Naive thymus-derived CD8-positive, alpha-beta T cell (primary cell): Measurements from ENCODE around the gene CDH8. TPM values are rescaled to one million over a fixed set of nuclear protein-coding genes. Genes with fewer than 3 reads are reported as not detected.

Source experiments
- ATAC-seq, 2 donors: fragments of 150-1000 bp; cut with Tn5 transposase in 1 of 2; sonication (Bioruptor Pico), chemical (Tn5 transposase) in 1 of 2; 1 replicate in 1 of 2; 2 replicates in 1 of 2; pipeline ENCODE4 v1.10.0; 2021; ENCODE audit warnings: mild to moderate bottlenecking in 2 of 2, moderate library complexity in 2 of 2
- POLR2A ChIA-PET: fragments of 350-600 bp; sonication (Branson Sonifier 250); formaldehyde crosslinking; loops from one replicate; lab custom pipeline; 2021; ENCODE audit warnings: antibody characterized with exemption; lab: Charles Lee
- DNase-seq, 10 donors: peaks; one replicate each; pipeline versions ENCODE4 v3.0.0 to v3.0.0-alpha.2; 2020 to 2022
- H3K27ac Mint-ChIP-seq, 10 donors: one replicate each; pipeline ENCODE4 v1.8.0; 2020 to 2022; ENCODE audit warnings: mild to moderate bottlenecking in 10 of 10, mixed read lengths in 10 of 10, moderate library complexity in 4 of 10, inconsistent platforms in 1 of 10
- H3K27me3 Mint-ChIP-seq, 5 donors: one replicate each; pipeline ENCODE4 v1.8.0; 2021 to 2022; ENCODE audit warnings: mixed read lengths in 5 of 5
- H3K36me3 Mint-ChIP-seq, 3 donors: one replicate each; pipeline ENCODE4 v1.8.0; 2020 to 2022; ENCODE audit warnings: mixed read lengths in 3 of 3, mild to moderate bottlenecking in 2 of 3, inconsistent platforms in 1 of 3
- H3K4me1 Mint-ChIP-seq, 4 donors: one replicate each; pipeline ENCODE4 v1.8.0; 2021 to 2022; ENCODE audit warnings: mixed read lengths in 4 of 4
- H3K4me3 Mint-ChIP-seq, 10 donors: one replicate each; pipeline ENCODE4 v1.8.0; 2020 to 2022; ENCODE audit warnings: mild to moderate bottlenecking in 10 of 10, mixed read lengths in 10 of 10, moderate library complexity in 6 of 10, inconsistent platforms in 1 of 10
- H3K9me3 Mint-ChIP-seq, 9 donors: one replicate each; pipeline ENCODE4 v1.8.0; 2020 to 2022; ENCODE audit warnings: mixed read lengths in 9 of 9, mild to moderate bottlenecking in 3 of 9, inconsistent platforms in 1 of 9, moderate library complexity in 1 of 9
- polyA plus RNA-seq, 3 donors: library from polyadenylated mRNA; unstranded; fragments of 300-500 nt; fragmentation: Illumina TruSeq; gene quantifications; one replicate each; pipeline ENCODE4 v1.2.3, GENCODE V29; 2021
- total RNA-seq, 8 experiments: library from RNA in 2 of 8; stranded (reverse) in 2 of 8; gene quantifications; one replicate each; pipeline ENCODE4 v1.2.3 and lab custom pipeline; 2021 to 2026

CDH8 gene
- total and polyA plus RNA-seq, 5 experiments from 2014 or later, result 0.80 TPM; not detected in 4

GRCh38 chr16:61915569-61915968 lies 120.7 kb downstream of the CDH8 start:
- H3K27me3 Mint-ChIP-seq, result no peaks in the 10 kb centered on the region

GRCh38 chr16:61909074-61909473 lies 127.2 kb downstream of the CDH8 start:
- no peak overlapping the region for H3K27ac Mint-ChIP-seq
- H3K4me3 Mint-ChIP-seq, result no peak overlapping the region
- peaks cover 2 to 36% (median 9%) of the 10 kb centered on the region in 9 donors for H3K9me3 Mint-ChIP-seq
- peaks cover 0 to under 1% (median 0%) of the 10 kb centered on the region in 3 donors for H3K36me3 Mint-ChIP-seq
- no peaks in the 10 kb centered on the region for H3K4me1 Mint-ChIP-seq
- POLR2A ChIA-PET, result no interaction called here
- DNase-seq, result no peak
- H3K27me3 Mint-ChIP-seq, result no peaks in the 10 kb centered on the region
- no peak for ATAC-seq

More at GRCh38 chr16:61915569-61915968, 120.7 kb downstream of the CDH8 start:
- DNase-seq (no peak), ATAC-seq (no peak)
- Mint-ChIP-seq H3K36me3 (peaks cover 0 to 5% (median 0%) of the 10 kb centered on the region in 3 donors), H3K9me3 (peaks cover 2 to 29% (median 10%) of the 10 kb centered on the region in 9 donors), H3K4me1 (no peaks in the 10 kb centered on the region), H3K4me3 (no peak overlapping the region), H3K27ac (no peak overlapping the region)
- POLR2A ChIA-PET, result no interaction called here

- H3K27ac Mint-ChIP-seq, result no peak overlapping the region
- ATAC-seq, result no peak
- peaks cover 0 to 4% (median 0%) of the 10 kb centered on the region in 3 donors for H3K36me3 Mint-ChIP-seq
- H3K9me3 Mint-ChIP-seq, result peaks cover 0 to 30% (median 9%) of the 10 kb centered on the region in 9 donors
- H3K4me3 Mint-ChIP-seq, result no peak overlapping the region
- no peaks in the 10 kb centered on the region for H3K4me1 Mint-ChIP-seq
- DNase-seq, result no peak
- no peaks in the 10 kb centered on the region for H3K27me3 Mint-ChIP-seq
- POLR2A ChIA-PET, result no interaction called here
Observed at GRCh38 chr16:61908426-61908825, 127.8 kb downstream of the CDH8 start.

GRCh38 chr16:61901689-61902088 lies 134.5 kb downstream of the CDH8 start:
- H3K9me3 Mint-ChIP-seq, result peaks cover 0 to 35% (median 16%) of the 10 kb centered on the region in 9 donors

GRCh38 chr16:61900482-61900881 lies 135.8 kb downstream of the CDH8 start:
- POLR2A ChIA-PET, result no interaction called here
- H3K4me1 Mint-ChIP-seq, result no peaks in the 10 kb centered on the region

More at GRCh38 chr16:61901689-61902088, 134.5 kb downstream of the CDH8 start:
- H3K27ac Mint-ChIP-seq, result no peak overlapping the region
- POLR2A ChIA-PET, result no interaction called here
- ATAC-seq (no peak), DNase-seq (no peak)
- H3K4me3 Mint-ChIP-seq, result no peak overlapping the region
- H3K4me1 Mint-ChIP-seq, result no peaks in the 10 kb centered on the region
- H3K36me3 Mint-ChIP-seq, result peaks cover 0 to 4% (median 0%) of the 10 kb centered on the region in 3 donors
- no peaks in the 10 kb centered on the region for H3K27me3 Mint-ChIP-seq

GRCh38 chr16:61897657-61898056 lies 138.6 kb downstream of the CDH8 start:
- no peaks in the 10 kb centered on the region for H3K27me3 Mint-ChIP-seq
- POLR2A ChIA-PET, result no interaction called here
- DNase-seq (no peak), ATAC-seq (no peak)
- no peaks in the 10 kb centered on the region for H3K4me1 Mint-ChIP-seq
- H3K4me3 Mint-ChIP-seq, result no peak overlapping the region
- no peak overlapping the region for H3K27ac Mint-ChIP-seq
- no peaks in the 10 kb centered on the region for H3K36me3 Mint-ChIP-seq
- peaks cover 0 to 27% (median 13%) of the 10 kb centered on the region in 9 donors for H3K9me3 Mint-ChIP-seq

More at GRCh38 chr16:61900482-61900881, 135.8 kb downstream of the CDH8 start:
- H3K9me3 Mint-ChIP-seq, result peaks cover 0 to 24% (median 15%) of the 10 kb centered on the region in 9 donors
- ATAC-seq (no peak), DNase-seq (no peak)
- H3K27ac Mint-ChIP-seq, result no peak overlapping the region
- H3K4me3 Mint-ChIP-seq, result no peak overlapping the region
- H3K36me3 Mint-ChIP-seq, result peaks cover 0 to 4% (median 0%) of the 10 kb centered on the region in 3 donors
- H3K27me3 Mint-ChIP-seq, result no peaks in the 10 kb centered on the region

GRCh38 chr16:61892531-61892930 lies 143.7 kb downstream of the CDH8 start:
- no peak for ATAC-seq
- Mint-ChIP-seq H3K36me3 (no peaks in the 10 kb centered on the region), H3K4me1 (no peaks in the 10 kb centered on the region), H3K4me3 (no peak overlapping the region), H3K9me3 (peaks cover 2 to 19% (median 8%) of the 10 kb centered on the region in 9 donors), H3K27me3 (no peaks in the 10 kb centered on the region), H3K27ac (no peak overlapping the region)
- DNase-seq, result no peak
- POLR2A ChIA-PET, result no interaction called here

GRCh38 chr16:61891460-61891859 lies 144.8 kb downstream of the CDH8 start:
- H3K4me1 Mint-ChIP-seq, result no peaks in the 10 kb centered on the region
- peaks cover 2 to 29% (median 11%) of the 10 kb centered on the region in 9 donors for H3K9me3 Mint-ChIP-seq
- DNase-seq (no peak), ATAC-seq (no peak)
- H3K36me3 Mint-ChIP-seq, result no peaks in the 10 kb centered on the region
- no peak overlapping the region for H3K27ac Mint-ChIP-seq
- H3K27me3 Mint-ChIP-seq, result no peaks in the 10 kb centered on the region
- POLR2A ChIA-PET, result no interaction called here
- no peak overlapping the region for H3K4me3 Mint-ChIP-seq

- peaks cover 0 to 5% (median 0%) of the 10 kb centered on the region in 3 donors for H3K36me3 Mint-ChIP-seq
- no peak overlapping the region for H3K4me3 Mint-ChIP-seq
- H3K27ac Mint-ChIP-seq, result no peak overlapping the region
- peaks cover 2 to 29% (median 13%) of the 10 kb centered on the region in 9 donors for H3K9me3 Mint-ChIP-seq
- POLR2A ChIA-PET, result no interaction called here
- H3K4me1 Mint-ChIP-seq, result no peaks in the 10 kb centered on the region
- DNase-seq, result no peak
- no peak for ATAC-seq
- no peaks in the 10 kb centered on the region for H3K27me3 Mint-ChIP-seq
Observed at GRCh38 chr16:61890386-61890785, 145.9 kb downstream of the CDH8 start.

GRCh38 chr16:61887903-61888302 lies 148.3 kb downstream of the CDH8 start:
- peaks cover 0 to 5% (median 0%) of the 10 kb centered on the region in 3 donors for H3K36me3 Mint-ChIP-seq
- peaks cover 0 to 29% (median 11%) of the 10 kb centered on the region in 9 donors for H3K9me3 Mint-ChIP-seq
- no peak for ATAC-seq
- H3K4me1 Mint-ChIP-seq, result no peaks in the 10 kb centered on the region
- H3K27me3 Mint-ChIP-seq, result no peaks in the 10 kb centered on the region
- no peak overlapping the region for H3K27ac Mint-ChIP-seq
- DNase-seq, result no peak
- H3K4me3 Mint-ChIP-seq, result no peak overlapping the region
- POLR2A ChIA-PET, result no interaction called here

- Mint-ChIP-seq H3K9me3 (peaks cover 5 to 40% (median 13%) of the 10 kb centered on the region in 9 donors), H3K4me3 (no peak overlapping the region), H3K27ac (no peak overlapping the region), H3K4me1 (no peaks in the 10 kb centered on the region), H3K27me3 (no peaks in the 10 kb centered on the region), H3K36me3 (peaks cover 0 to 13% (median 0%) of the 10 kb centered on the region in 3 donors)
- DNase-seq, result no peak
- ATAC-seq, result no peak
- POLR2A ChIA-PET, result no interaction called here
Observed at GRCh38 chr16:61885343-61885742, 150.9 kb downstream of the CDH8 start.

GRCh38 chr16:61879306-61879705 lies 156.9 kb downstream of the CDH8 start:
- POLR2A ChIA-PET, result no interaction called here
- Mint-ChIP-seq H3K4me3 (no peak overlapping the region), H3K9me3 (peaks cover 4 to 32% (median 18%) of the 10 kb centered on the region in 9 donors), H3K27ac (no peak overlapping the region), H3K4me1 (no peaks in the 10 kb centered on the region), H3K36me3 (peaks cover 0 to 16% (median 0%) of the 10 kb centered on the region in 3 donors), H3K27me3 (no peaks in the 10 kb centered on the region)
- ATAC-seq (no peak), DNase-seq (no peak)

GRCh38 chr16:61877436-61877835 lies 158.8 kb downstream of the CDH8 start:
- DNase-seq (no peak), ATAC-seq (no peak)
- no peak overlapping the region for H3K27ac Mint-ChIP-seq
- peaks cover 0 to 16% (median 0%) of the 10 kb centered on the region in 3 donors for H3K36me3 Mint-ChIP-seq
- H3K4me3 Mint-ChIP-seq, result no peak overlapping the region
- peaks cover 6 to 35% (median 17%) of the 10 kb centered on the region in 9 donors for H3K9me3 Mint-ChIP-seq
- POLR2A ChIA-PET, result no interaction called here
- H3K4me1 Mint-ChIP-seq, result no peaks in the 10 kb centered on the region
- H3K27me3 Mint-ChIP-seq, result no peaks in the 10 kb centered on the region

GRCh38 chr16:61872778-61873119 lies 163.5 kb downstream of the CDH8 start:
- no peaks in the 10 kb centered on the region for H3K4me1 Mint-ChIP-seq
- peaks cover 0 to 4% (median 0%) of the 10 kb centered on the region in 3 donors for H3K36me3 Mint-ChIP-seq
- no peaks in the 10 kb centered on the region for H3K27me3 Mint-ChIP-seq
- POLR2A ChIA-PET, result no interaction called here
- DNase-seq (no peak), ATAC-seq (no peak)
- peaks cover 7 to 31% (median 11%) of the 10 kb centered on the region in 9 donors for H3K9me3 Mint-ChIP-seq
- no peak overlapping the region for H3K4me3 Mint-ChIP-seq
- no peak overlapping the region for H3K27ac Mint-ChIP-seq
